Measurements from ENCODE around the gene ZNF428.
"Not testable (repeated sequence)": the region's sequence is repeated elsewhere in the genome, so short reads cannot be mapped to it uniquely, and the experiment has no call there.

Gene ZNF428, protein sequence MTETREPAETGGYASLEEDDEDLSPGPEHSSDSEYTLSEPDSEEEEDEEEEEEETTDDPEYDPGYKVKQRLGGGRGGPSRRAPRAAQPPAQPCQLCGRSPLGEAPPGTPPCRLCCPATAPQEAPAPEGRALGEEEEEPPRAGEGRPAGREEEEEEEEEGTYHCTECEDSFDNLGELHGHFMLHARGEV

GRCh38 chr19:43619262-43620060, at the start of gene ZNF428:
TSS of gene ZNF428 (minus strand) at chr19:43619629. CDS start at chr19:43614304, 5,325 bp downstream.
- peak; percentile 90 for DNase-seq

DNA sequence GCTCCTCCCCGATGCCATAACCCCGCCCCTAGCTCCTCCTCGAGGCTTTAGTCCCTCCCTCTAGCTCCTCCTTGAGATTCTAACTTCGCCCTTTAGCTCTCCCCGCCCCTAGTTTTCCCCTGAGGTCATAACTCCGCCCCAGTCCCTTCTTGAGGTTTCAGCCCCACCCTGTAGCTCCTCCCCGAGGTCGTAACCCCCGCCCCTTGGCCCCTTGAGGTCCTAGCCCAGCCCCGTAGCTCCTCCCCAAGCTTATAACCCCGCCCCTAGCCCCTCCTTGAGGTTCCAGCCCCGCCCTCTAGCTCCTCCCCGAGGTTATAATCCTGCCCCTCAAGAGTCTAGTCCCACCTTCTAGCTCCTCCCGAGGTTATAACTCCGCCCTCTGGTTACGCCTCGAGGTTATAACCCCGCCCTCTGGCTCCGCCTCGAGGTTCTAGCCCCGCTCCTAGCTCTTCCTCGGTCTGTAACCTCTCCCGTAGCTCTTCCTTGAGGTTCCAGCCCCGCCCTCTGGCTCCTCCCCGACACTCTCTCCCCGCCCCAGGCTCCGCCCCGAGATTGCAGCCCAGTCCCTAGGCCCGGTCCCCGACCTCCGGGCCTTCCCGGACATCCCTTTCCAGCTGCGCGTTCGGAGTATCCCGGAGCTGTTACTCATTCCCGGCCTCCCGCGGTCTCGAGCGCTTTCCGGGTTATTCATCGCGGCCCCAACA, 49.1 kb upstream of the ZNF428 start:
- DNase-seq = peak; percentile 92

DNA sequence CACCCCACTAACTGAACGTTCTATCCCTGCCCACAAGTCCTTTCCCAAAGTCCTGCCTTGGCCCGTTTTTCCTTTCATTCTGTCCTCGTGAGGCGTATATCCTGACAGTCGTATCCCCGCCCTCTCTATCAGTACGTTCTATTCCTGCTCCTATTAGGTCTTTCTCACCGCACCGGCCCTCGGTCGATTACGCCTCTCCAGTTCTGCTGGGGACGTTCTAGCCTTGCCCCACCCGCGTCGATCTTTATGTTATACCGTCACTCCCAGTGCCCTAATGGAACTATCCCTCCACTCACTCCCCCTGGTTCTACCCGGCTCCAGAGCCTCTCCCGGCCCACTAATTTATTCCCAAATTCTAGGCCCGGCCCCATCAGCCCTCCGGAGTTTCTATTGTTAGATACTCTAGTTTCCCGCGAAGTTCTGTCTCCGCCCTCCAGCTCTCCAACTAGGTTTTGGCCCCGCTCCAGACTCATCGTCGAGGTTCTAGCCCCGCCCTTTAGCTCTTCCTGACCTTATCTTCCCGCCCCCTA, 48.5 kb upstream of the ZNF428 start:
- no peak for DNase-seq

GRCh38 chr19:43667126-43667875, 47.9 kb upstream of the ZNF428 start:
- DNase-seq = no peak

GRCh38 chr19:43664018-43664417, 44.6 kb upstream of the ZNF428 start:
- no peak for DNase-seq

DNA sequence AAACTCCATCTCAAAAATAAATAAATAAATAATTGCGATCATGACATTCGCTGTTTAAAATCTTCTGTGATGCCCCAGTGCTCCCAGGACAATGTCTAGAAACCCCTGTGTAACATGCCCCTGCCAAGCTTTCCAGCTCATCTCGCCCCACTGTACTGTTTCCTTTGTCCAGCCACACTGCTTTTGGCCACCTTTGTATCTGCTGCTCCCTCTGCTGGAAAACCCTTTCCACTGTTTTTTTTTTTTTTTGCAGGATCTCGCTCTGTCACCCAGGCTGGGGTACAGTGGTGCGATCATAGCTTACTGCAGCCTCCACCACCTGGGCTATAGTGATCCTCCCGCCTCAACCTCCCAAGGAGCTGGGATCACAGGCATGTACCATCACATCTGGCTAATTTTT, 43.1 kb upstream of the ZNF428 start:
- no peak for DNase-seq

- DNase-seq = no peak
Observed at GRCh38 chr19:43660971-43661360, 41.5 kb upstream of the ZNF428 start.

- no peak for DNase-seq
Observed at GRCh38 chr19:43660301-43660970, 41.0 kb upstream of the ZNF428 start.

DNA sequence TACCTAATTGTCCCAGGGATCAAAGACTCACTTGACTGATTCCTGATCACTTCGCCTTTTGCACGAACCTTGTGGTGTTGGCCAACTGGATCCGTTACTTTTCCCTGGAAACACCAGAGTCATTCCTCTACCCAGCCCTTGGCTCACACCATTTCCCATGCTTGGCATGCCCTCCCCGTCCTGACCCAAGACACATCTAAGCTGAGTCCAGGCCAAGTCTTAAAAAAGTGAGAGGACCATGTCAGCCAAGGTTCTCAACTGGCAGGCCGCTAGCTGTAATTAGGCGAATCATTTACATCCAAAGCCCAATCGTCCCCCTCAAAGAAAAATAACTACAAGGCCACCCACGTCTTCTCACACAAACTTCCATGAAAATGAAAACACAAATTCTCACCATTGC, 39.1 kb upstream of the ZNF428 start:
- no peak for DNase-seq

DNA sequence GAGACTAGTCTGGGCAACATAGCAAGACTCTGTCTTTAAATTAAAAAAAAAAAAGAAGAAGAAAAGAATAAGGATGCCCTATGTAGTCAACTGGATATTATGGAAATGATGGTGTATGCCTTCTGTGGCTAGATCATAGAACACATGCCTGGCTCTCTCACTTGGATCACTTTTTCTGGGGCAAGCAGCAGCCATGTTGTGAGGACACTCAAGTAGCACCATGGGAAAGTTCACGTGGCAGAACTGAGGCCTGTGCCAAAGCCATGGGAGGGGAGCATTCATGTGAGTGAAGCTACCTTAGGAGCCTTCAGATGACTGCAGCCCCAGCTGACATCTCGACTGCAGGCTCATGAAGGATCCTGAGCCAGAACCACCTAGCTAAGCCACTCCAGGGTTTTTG, 38.6 kb upstream of the ZNF428 start:
- DNase-seq = no peak

DNA sequence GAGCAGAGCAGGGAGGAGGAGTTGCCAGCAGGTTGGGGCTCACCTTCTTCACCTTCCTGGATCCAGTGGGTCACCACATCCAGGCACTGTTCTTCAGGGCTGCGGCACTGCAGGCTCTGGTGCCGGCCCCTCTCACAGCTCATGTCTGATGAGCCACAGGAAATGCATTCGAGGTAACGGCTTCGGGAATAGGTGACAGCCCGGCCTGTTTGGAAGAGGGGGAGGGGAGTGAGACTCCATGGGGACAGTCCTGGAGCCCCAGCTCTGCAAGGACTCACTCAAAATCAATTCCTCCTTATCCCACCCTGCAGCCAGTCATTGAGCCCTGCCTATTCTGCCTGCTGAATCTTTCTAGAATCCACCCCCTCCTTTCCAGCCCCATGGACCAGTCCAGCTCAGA, 37.0 kb upstream of the ZNF428 start:
- no peak for DNase-seq

DNA sequence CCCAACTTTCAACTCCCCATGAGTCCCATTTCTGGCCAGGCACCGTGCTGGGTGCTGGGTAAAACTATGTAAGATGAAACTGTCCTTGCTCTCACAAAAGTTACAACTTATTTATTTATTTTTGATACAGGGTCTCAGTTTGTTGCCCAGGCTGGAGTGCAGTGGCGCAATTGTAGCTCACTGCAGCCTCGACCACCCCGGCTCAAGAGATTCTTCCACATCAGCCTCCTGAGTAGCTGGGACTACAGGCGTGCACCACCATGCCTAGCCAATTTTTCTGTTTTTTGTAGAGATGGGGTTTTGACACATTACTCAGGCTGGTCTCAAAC, 33.1 kb upstream of the ZNF428 start:
- DNase-seq = no peak

DNA sequence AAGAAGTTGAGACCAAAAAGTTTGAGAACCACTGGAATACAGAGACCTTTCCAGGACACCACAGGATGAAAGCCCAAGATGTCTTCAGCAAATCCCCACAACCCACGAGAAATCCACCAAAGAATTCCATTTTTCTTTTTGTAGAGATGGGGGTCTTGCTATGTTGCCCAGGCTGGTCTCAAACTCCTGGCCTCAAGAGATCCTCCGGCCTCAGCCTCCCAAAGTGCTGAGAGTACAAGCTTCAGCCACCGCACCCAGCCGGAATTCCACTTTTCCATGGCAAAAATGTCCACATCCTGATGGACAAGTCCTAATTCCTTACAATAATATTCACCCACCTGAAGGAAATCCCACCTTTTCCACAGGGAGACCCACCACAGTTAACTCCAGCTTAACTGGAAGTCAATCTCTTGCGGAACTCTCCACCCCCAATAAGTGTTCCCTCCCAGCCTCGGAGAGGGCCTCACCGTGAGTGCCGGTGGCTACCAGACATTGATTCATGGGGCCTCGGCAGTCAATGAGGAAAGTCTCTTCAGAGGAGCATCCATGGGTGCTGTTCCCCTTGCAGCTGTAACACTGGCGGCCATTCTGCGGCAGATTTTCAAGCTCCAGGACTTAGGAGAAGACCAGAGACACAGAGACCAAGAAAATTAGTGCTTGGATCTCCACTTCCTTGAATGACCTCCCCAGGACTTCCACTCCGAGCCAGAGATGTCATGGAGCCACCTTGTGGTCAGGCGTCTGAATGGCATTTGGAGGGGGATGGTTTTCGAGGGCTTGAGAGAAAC, 32.5 kb upstream of the ZNF428 start:
- peak; percentile 42 for DNase-seq

- DNase-seq = not testable (repeated sequence)
Observed at GRCh38 chr19:43650276-43650675, 30.8 kb upstream of the ZNF428 start.

- DNase-seq = no peak
Observed at GRCh38 chr19:43649514-43649913, 30.1 kb upstream of the ZNF428 start.

DNA sequence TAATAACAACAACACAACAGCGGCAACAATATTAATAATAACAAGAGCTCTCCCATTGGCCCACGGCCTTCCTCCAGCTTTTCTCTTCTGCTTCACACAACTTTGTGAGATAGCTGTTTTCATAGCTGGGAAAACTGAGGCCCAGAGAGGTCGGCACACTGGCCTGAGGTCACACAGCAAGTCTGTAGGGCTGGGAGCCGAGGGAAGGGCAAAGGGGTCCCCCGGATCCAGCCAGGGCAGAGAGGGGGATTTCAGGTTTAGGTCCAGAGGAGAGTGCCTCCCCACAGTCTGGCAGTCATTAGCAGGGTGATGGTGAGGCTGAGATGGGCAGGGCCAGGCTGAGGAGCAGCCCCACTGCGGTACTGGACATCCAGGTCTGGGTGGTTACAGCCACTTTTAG, 29.2 kb upstream of the ZNF428 start:
- DNase-seq = no peak

- no peak for DNase-seq
Observed at GRCh38 chr19:43644181-43644580, 24.8 kb upstream of the ZNF428 start.

DNA sequence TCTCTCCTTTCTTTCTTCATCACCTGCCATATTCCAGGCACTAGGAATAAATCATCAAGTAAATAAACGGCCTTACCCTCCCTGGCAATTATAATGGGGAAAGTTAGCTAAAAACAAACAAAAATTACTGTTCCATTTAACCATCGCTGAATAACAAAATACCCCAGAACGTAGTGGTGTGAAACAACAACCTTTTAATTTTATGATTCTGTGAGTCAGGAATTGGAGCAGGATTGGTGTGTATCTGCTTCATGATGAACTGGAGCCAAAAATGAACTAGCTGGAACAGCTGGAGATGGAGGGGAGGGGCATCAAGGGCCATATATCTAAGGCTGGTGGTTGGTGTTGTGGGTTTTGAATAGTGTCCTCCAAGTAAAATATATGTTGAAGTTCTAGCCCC, 23.9 kb upstream of the ZNF428 start:
- no peak for DNase-seq

DNA sequence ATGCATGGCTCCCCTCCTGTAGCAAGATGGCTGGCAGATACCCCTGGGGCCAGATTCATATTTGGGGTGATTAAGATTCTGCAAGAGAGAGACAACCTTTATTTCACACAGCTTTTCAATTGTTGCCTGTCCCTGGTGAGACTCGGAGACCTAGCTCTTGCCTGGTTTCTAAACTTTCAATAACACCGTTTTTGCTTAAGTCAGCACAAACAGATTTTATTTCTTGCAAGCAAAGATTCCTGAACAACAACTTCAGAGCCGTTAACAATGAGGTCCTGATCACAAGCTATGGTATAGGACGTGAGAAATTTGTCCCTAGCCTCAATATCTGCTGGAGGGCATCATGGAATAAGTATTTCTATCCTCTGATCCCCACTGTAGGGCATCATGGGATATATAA, 23.1 kb upstream of the ZNF428 start:
- no peak for DNase-seq

DNA sequence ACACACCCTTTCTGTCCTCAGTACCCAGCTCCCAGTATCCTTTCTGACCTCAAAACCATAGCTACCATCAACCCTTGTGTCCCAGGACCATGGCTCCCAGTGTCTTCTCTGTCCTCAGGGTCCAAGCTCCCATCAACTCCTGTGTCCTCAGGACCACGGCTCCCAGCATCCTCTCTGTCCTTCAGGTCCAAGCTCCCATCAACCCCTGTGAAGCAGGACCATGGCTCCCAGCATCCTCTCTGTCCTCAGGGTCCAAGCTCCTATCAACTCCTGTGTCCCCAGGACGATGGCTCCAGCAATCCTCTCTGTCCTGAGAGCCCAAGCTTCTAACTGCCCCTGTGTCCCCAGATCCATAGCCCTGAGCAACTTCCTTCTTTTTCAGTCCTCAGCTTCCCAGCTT, 21.9 kb upstream of the ZNF428 start:
- DNase-seq = no peak

GRCh38 chr19:43640424-43640757, 21.0 kb upstream of the ZNF428 start:
- no peak for DNase-seq
